ENCODE data around the gene RBM7.
A peak's percentile ranks its signal among the peaks of the same experiment; 100 is the strongest.

Gene RBM7

GRCh38 chr11:114416441-114416961 is 16.0 kb downstream of the RBM7 start:
- DNase-seq (ENCODE audit: extremely low read depth, low read depth): no peak

GRCh38 chr11:114426280-114426679 is 25.8 kb downstream of the RBM7 start:
- DNase-seq (ENCODE audit: extremely low read depth, low read depth): no peak
- no peak for TF ChIP-seq CTCF (IDR thresholded peaks at IDR 0.05; ENCODE audit: low read depth, low read length)

More at GRCh38 chr11:114416441-114416961, 16.0 kb downstream of the RBM7 start:
- TF ChIP-seq CTCF (IDR thresholded peaks at IDR 0.05; ENCODE audit: low read depth, low read length): no peak

- DNase-seq (ENCODE audit: extremely low read depth, low read depth): no peak
- TF ChIP-seq CTCF (IDR thresholded peaks at IDR 0.05; ENCODE audit: low read depth, low read length): no peak
Observed at GRCh38 chr11:114430290-114430689, 29.8 kb downstream of the RBM7 start.

- no peak for TF ChIP-seq CTCF (IDR thresholded peaks at IDR 0.05; ENCODE audit: low read depth, low read length)
- no peak for DNase-seq (ENCODE audit: extremely low read depth, low read depth)
Observed at GRCh38 chr11:114432893-114433292, 32.4 kb downstream of the RBM7 start.

- TF ChIP-seq CTCF (IDR thresholded peaks at IDR 0.05; ENCODE audit: low read depth, low read length): no peak
- DNase-seq (ENCODE audit: extremely low read depth, low read depth): no peak
Observed at GRCh38 chr11:114433376-114433775, 32.9 kb downstream of the RBM7 start.

GRCh38 chr11:114438303-114438702 is 37.8 kb downstream of the RBM7 start:
- TF ChIP-seq CTCF (IDR thresholded peaks at IDR 0.05; ENCODE audit: low read depth, low read length): no peak
- no peak for DNase-seq (ENCODE audit: extremely low read depth, low read depth)

GRCh38 chr11:114439229-114440120 is 39.0 kb downstream of the RBM7 start, which contains the start of gene REXO2:
Gene REXO2 (plus strand): TSS chr11:114439467. CDS start chr11:114439529, 62 bp downstream.
- peak; percentile 90 for DNase-seq (ENCODE audit: extremely low read depth, low read depth)
- TF ChIP-seq CTCF (IDR thresholded peaks at IDR 0.05; ENCODE audit: low read depth, low read length): peak; percentile 37

Data from AG09319 (cell line).